DOHH2 (cell line): ENCODE measurements around the gene KIRREL3.

ENCODE experiments used
- H3F3A ChIP-seq: fragments of 200-600 bp; sonication (generic), shearing (Covaris generic); 2 replicates; pipeline ENCODE4 v1.6.0; 2016; ENCODE audit warnings: antibody characterized with exemption, mild to moderate bottlenecking; ENCODE audit not compliant: control insufficient read depth, insufficient read depth
- H3K27ac ChIP-seq: fragments of 200-600 bp; sonication (generic); 2 replicates; pipeline ENCODE4 v1.5.1; 2014; ENCODE audit warnings: low read depth, mild to moderate bottlenecking, low read length, moderate library complexity
- H3K27me3 ChIP-seq: fragments of 200-600 bp; sonication (generic); 2 replicates; pipeline ENCODE4 v1.6.1; 2014; ENCODE audit warnings: mild to moderate bottlenecking, low read length, mixed read lengths; ENCODE audit not compliant: control insufficient read depth
- H3K36me3 ChIP-seq: fragments of 200-600 bp; sonication (generic); 2 replicates; pipeline ENCODE4 v1.6.1; 2014; ENCODE audit warnings: mild to moderate bottlenecking, low read length, moderate library complexity, mixed read lengths; ENCODE audit not compliant: control insufficient read depth
- H3K4me1 ChIP-seq: fragments of 200-600 bp; sonication (generic); 2 replicates; pipeline ENCODE4 v1.6.1; 2014; ENCODE audit warnings: mild to moderate bottlenecking, low read length, mixed read lengths; ENCODE audit not compliant: control insufficient read depth
- H3K4me2 ChIP-seq: fragments of 200-600 bp; sonication (generic); 2 replicates; pipeline ENCODE4 v1.6.0; 2014; ENCODE audit warnings: mild to moderate bottlenecking, low read length, moderate library complexity
- H3K4me3 ChIP-seq: fragments of 200-600 bp; sonication (generic); 2 replicates; pipeline ENCODE4 v1.5.1; 2014; ENCODE audit warnings: mild to moderate bottlenecking, low read length, mixed read lengths
- H3K79me2 ChIP-seq: fragments of 200-600 bp; sonication (generic); 2 replicates; pipeline ENCODE4 v1.6.1; 2014; ENCODE audit warnings: mild to moderate bottlenecking, low read length, mixed read lengths; ENCODE audit not compliant: control insufficient read depth
- H3K9me2 ChIP-seq: fragments of 200-600 bp; sonication (generic); replicated peaks from 2 replicates; pipeline ENCODE4 v1.6.1; 2014; ENCODE audit warnings: mild to moderate bottlenecking, low read length, mixed read lengths; ENCODE audit not compliant: control insufficient read depth
- H3K9me3 ChIP-seq: fragments of 200-600 bp; sonication (generic); 2 replicates; pipeline ENCODE4 v1.6.1; 2014; ENCODE audit warnings: antibody characterized with exemption, low read length, mixed read lengths; ENCODE audit not compliant: control insufficient read depth, insufficient read depth
- H4K20me1 ChIP-seq: fragments of 200-600 bp; sonication (generic); 2 replicates; pipeline ENCODE4 v1.6.0; 2014; ENCODE audit warnings: low read depth, mild to moderate bottlenecking, antibody characterized with exemption, low read length, moderate library complexity; ENCODE audit not compliant: control insufficient read depth, insufficient read depth
- CTCF ChIP-seq: fragments of 200-600 bp; sonication (generic); IDR thresholded peaks from one replicate; pipeline ENCODE4 v1.5.1; 2014; ENCODE audit warnings: antibody characterized with exemption, mild to moderate bottlenecking, low read depth, low read length; ENCODE audit not compliant: poor library complexity, severe bottlenecking
- EZH2phosphoT487 ChIP-seq: fragments of 200-600 bp; sonication (generic); IDR thresholded peaks from 2 replicates; pipeline ENCODE4 v1.6.1; 2017; ENCODE audit warnings: borderline replicate concordance, mild to moderate bottlenecking, antibody characterized with exemption, low read length, moderate library complexity, mixed read lengths

Gene KIRREL3

DNA sequence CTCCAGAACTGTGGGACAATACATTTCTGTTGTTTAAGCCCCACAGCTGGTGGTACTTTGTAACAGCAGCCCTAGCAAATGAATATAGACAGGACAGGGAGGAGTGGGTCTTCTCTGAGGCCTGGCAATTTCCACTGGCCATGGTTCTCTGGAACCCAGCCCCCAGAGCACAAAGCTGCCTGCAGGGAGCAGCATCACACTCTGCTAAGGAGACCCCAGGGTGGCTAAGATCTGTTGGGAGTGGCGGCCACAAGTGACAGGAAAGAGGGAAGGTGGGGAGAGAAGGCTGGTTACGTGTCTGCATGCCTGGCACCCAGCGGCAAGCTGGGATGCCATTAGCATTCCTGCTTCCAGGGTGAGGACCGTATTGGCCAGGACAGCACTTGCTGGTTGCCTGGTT is 433.2 kb downstream of the KIRREL3 start:
- Histone ChIP-seq H3K79me2 (no peaks in the 10 kb centered on the region), H3K4me3 (no peak overlapping the region), H3K4me2 (no peak overlapping the region), H3K36me3 (no peaks in the 10 kb centered on the region), H3K9me3 (no peaks in the 10 kb centered on the region), H3K27me3 (no peaks in the 10 kb centered on the region), H3K4me1 (no peaks in the 10 kb centered on the region), H3K9me2 (no peaks in the 10 kb centered on the region), H4K20me1 (no peaks in the 10 kb centered on the region), H3F3A (no peaks in the 10 kb centered on the region), H3K27ac (no peak overlapping the region)
- TF ChIP-seq EZH2phosphoT487 (no peak), CTCF (no peak)

DNA sequence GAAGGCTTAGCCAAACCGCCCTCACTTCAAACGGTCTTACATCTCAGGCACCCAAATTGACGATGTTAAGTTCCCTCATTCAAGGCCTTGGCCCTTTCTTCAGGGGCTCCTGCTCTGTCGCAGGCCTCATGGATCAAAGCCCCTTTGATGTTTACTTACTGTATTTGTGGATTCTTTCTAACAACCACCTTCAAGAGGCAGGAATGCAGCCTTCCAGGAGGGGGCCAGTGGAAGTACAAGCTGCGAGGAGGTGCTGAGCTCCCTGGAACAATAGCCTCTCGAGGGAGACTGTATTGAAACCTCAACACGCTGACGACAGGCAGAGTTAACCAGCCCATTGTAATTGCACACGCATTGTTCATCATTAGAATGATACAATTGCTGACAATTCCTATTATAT is 436.0 kb downstream of the KIRREL3 start:
- Histone ChIP-seq H3F3A (no peaks in the 10 kb centered on the region), H3K4me2 (no peak overlapping the region), H3K4me1 (no peaks in the 10 kb centered on the region)

GRCh38 chr11:126561327-126561893 is 439.2 kb downstream of the KIRREL3 start:
- no peak overlapping the region for H3K4me2 ChIP-seq
- no peak overlapping the region for H3K4me3 ChIP-seq
- H3K79me2 ChIP-seq: no peaks in the 10 kb centered on the region
- H3F3A ChIP-seq: no peaks in the 10 kb centered on the region
- H3K9me3 ChIP-seq: no peaks in the 10 kb centered on the region
- H3K4me1 ChIP-seq: no peaks in the 10 kb centered on the region
- no peaks in the 10 kb centered on the region for H4K20me1 ChIP-seq
- no peaks in the 10 kb centered on the region for H3K36me3 ChIP-seq
- H3K9me2 ChIP-seq: no peaks in the 10 kb centered on the region
- no peaks in the 10 kb centered on the region for H3K27me3 ChIP-seq
- no peak overlapping the region for H3K27ac ChIP-seq
- TF ChIP-seq CTCF (no peak), EZH2phosphoT487 (no peak)

More for the DNA sequence above, 436.0 kb downstream of the KIRREL3 start:
- no peaks in the 10 kb centered on the region for H3K36me3 ChIP-seq
- H3K27me3 ChIP-seq: no peaks in the 10 kb centered on the region
- TF ChIP-seq EZH2phosphoT487 (no peak), CTCF (no peak)
- no peaks in the 10 kb centered on the region for H3K79me2 ChIP-seq
- no peaks in the 10 kb centered on the region for H4K20me1 ChIP-seq
- H3K4me3 ChIP-seq: no peak overlapping the region
- no peaks in the 10 kb centered on the region for H3K9me2 ChIP-seq
- no peaks in the 10 kb centered on the region for H3K9me3 ChIP-seq
- H3K27ac ChIP-seq: no peak overlapping the region

DNA sequence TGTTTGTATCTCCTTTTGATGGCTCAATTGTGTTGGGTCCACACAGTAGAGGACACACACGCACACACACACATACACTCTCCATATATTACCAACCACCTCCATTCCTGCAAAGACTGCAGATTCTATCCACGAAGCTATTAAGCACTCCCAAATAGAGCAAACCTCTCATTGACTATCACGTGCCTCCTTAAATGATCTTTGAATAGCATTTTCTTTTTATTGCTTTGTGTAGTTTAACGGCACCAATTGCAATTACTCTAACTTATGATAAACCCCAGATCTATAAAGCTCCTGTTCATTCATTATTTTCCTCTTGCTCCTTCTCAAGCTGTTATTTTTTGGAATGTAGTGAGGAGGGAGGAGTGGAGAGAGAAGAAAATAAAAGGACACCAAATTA is 440.3 kb downstream of the KIRREL3 start:
- Histone ChIP-seq H3K4me1 (no peaks in the 10 kb centered on the region), H3K9me2 (no peaks in the 10 kb centered on the region), H3K27ac (no peak overlapping the region), H3K4me2 (no peak overlapping the region), H3K27me3 (no peaks in the 10 kb centered on the region), H3K79me2 (no peaks in the 10 kb centered on the region), H3F3A (no peaks in the 10 kb centered on the region), H3K36me3 (no peaks in the 10 kb centered on the region), H3K4me3 (no peak overlapping the region), H3K9me3 (no peaks in the 10 kb centered on the region), H4K20me1 (no peaks in the 10 kb centered on the region)
- no peak for TF ChIP-seq CTCF
- TF ChIP-seq EZH2phosphoT487: no peak
